DMS114 treated with DMSO at 0.1 percent for 48 hours (cell line): Measurements from ENCODE around the gene ETV2.
"Not testable (repeated sequence)": the region's sequence is repeated elsewhere in the genome, so short reads cannot be mapped to it uniquely, and the experiment has no call there.

ENCODE experiments used
- DNase-seq: peaks from one replicate; lab custom pipeline; 2025; ENCODE audit not compliant: unreplicated experiment; lab: John Stamatoyannopoulos, UW

ETV2 gene

DNA sequence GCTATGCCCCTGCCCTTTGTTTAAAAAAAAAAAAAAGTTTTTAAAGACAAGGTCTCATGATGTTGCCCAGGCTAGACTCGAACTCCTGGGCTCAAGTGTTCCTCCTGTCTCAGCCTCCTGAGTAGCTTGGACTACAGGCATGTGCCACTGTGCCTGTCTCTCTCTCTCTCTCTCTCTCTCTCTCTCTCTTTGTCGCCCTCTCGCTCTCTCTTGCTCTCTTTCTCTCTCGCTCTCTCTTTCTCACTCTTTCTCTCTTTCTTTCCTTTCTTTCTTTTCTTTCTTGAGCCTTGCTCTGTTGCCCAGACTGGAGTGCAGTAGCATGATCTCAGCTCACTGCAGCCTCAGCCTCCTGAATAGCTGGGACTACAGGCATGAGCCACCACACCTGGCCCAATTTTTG, 14.1 kb downstream of the ETV2 start:
- no peak for DNase-seq

DNA sequence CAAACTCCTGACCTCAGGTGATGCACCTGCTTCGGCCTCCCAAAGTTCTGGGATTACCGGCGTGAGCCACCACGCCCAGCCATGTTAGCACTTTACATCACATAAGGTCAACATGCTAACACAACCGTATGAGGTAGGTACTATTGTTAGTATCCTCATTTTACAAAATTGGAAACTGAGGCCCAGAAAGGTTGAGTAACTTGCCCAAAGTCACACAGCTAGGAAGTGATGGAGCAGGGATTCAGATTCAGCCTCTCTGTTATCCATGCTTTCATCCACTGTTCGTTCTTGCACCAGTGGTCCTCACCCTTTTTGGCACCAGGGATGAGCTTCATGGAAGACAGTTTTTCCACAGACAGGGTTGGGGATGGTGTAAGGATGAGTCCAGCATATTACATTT, 15.2 kb downstream of the ETV2 start:
- no peak for DNase-seq

DNA sequence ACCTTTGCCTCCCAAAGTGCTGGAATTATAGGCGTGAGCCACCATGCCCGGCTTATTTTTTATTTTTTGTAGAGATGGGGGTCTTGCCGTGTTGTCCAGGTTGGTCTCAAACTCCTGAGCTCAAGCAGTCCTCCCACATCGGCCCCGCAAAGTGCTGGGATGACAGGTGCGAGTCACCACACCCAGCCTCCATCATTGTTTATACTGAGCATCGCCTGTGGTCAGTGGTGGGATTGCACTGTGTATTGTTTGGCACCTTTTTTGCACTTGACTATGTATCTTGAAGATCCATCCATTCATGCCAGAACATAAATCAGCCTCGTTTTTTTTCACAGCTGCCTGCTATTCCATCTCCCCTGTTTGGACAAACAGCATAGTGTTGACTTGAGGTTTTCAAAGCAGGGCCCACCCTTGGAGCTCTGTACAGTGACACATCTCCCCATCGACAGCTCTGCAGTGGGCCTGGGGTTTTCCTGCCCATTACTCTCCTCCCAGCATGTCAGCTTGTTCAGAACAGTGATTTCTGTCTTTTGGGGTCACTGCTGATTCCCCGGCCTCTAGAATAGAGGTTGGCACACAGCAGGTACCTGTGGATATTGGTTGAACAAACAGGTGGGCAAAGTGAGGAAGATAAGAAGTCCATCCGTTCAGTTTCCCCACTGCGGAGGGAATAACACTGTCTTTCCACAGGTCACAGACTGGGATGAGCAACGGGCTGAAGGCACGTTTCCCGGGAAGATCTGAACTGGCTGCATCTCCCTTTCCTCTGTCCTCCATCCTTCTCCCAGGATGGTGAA, 16.6 kb downstream of the ETV2 start:
- DNase-seq: peak; percentile 8

GRCh38 chr19:35661995-35662340, 20.4 kb downstream of the ETV2 start:
- DNase-seq: no peak

GRCh38 chr19:35663981-35664380, 22.4 kb downstream of the ETV2 start:
- no peak for DNase-seq

DNA sequence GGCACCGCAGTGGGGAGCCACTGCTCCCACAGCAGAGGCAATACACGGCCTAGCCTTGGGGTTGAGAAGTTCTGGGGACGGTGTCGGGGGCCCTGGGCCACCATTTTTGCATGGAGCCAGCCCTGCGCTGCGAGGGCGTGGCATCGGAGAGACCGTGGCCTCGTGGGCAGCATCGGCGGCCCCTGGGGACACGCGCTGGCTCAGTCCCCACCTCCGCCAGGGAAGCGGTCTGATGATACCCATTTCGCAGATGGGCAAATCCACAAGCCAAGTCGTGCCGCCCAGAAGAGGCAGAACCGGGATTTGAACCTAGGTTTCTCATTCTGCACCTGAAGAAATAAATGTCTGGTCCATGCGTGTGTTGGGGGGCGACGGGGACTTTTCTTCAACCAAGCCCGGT, 23.6 kb downstream of the ETV2 start:
- DNase-seq: no peak

- DNase-seq: no peak
Measured at GRCh38 chr19:35665604-35666003, 24.1 kb downstream of the ETV2 start.

DNA sequence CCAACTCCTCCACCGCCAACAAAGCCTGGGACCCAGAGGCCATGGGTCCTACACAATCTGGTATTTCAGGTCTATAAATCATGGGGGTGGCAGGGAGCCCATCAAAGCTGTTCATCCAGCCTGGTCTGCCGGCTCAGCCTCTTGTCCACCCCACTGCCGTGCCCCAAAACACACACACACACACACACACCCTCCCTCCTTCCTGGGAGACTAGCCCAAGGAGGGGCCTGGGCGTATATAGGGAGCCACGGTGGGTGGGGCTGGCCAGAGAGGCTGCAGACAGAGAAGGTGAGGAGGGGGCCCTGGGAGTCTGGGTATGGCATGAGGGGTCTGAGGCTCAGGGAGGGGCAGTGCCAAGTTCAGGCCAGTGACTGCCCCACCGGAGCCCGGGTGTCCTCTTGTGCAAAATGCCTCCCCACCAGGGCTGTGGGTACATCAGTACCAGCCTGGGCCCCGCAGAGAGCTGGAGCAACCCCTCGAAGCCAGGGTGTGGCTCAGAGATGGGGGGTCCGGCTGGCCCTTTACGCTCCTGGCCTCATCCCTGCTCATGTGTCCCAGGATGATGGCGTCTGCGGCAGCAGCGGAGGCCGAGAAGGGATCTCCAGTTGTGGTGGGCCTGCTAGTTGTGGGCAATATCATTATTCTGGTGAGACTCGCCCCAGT, 24.8 kb downstream of the ETV2 start, which contains the start of gene UPK1A:
Gene UPK1A (plus strand): TSS at position 267 of the 663 bp plus-strand sequence. CDS start 296 bp downstream, at position 563.
- no peak for DNase-seq

- no peak for DNase-seq
Measured at GRCh38 chr19:35669566-35669965, 28.0 kb downstream of the ETV2 start.

GRCh38 chr19:35669974-35670373, 28.4 kb downstream of the ETV2 start:
- no peak for DNase-seq

GRCh38 chr19:35670686-35671085, 29.1 kb downstream of the ETV2 start:
- DNase-seq: no peak

GRCh38 chr19:35671818-35672217, 30.3 kb downstream of the ETV2 start:
- DNase-seq: no peak

GRCh38 chr19:35673121-35673804, 31.7 kb downstream of the ETV2 start:
- DNase-seq: peak; percentile 34

DNA sequence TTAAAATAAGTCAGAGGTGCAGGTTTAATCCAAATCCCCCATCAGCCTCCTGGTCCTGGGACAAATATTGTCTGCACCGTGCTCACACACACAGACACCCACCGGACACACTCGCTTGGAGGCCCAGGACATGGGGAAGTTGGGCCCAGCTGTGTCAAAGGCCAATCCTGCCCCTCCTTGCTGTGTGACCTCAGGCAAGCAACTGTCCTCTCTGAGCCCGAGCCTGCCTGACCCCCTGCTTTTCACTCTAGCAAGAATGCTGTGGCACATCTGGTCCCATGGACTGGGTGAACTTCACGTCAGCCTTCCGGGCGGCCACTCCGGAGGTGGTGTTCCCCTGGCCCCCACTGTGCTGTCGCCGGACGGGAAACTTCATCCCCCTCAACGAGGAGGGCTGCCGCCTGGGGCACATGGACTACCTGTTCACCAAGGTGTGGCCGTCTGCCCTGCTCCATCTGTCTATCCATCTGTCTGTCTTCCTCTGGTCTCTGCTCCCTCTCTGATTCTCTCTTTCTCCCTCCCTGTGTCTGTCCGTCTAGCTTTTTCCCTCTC, 34.1 kb downstream of the ETV2 start:
- DNase-seq: no peak

- DNase-seq: no peak
Measured at GRCh38 chr19:35689836-35690235, 48.3 kb downstream of the ETV2 start.

- DNase-seq: not testable (repeated sequence)
Measured at GRCh38 chr19:35691106-35691505, 49.6 kb downstream of the ETV2 start.

- no peak for DNase-seq
Measured at GRCh38 chr19:35692010-35692409, 50.5 kb downstream of the ETV2 start.

- no peak for DNase-seq
Measured at GRCh38 chr19:35693422-35693821, 51.9 kb downstream of the ETV2 start.

DNA sequence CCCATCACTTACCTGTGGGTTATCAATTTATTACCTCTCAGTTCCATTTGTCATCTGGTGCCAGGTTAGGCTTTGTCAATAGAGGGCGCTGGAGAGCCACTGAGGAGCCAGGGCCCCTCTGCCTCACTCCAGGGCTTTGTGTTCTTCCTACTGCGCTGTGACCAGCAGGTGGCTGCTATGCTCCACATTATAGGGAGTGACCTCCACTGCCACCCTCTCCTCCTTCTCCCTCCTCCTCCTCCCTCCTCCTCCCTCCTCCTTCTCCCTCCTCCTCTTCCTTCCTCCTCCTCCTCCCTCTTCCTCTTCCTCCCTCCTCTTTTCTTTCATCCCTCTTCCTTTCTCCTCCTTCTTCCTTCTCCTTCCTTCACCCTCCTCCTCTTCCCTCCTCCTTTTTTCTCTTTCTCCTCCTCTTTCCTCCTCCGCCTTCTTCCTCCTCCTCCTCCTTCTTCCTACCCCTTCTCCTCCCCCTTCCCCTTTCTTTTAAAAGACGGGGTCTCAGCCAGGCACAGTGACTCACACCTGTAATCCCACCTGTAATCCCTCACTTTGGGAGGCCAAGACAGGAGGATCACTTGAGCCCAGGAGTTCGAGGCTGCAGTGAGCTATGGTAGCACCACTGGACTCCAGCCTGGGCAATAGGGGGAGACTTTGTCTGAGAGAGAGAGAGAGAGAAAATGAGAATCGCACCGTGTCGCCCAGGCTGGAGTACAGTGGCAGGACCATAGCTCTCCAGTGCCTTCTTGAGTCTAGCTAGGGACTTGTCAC, 52.5 kb downstream of the ETV2 start:
- peak; percentile 83 for DNase-seq
